ENCODE measurements around the gene VPREB1.
"Not testable (repeated sequence)": the region's sequence is repeated elsewhere in the genome, so short reads cannot be mapped to it uniquely, and the experiment has no call there.

VPREB1 gene

GRCh38 chr22:22214819-22215329 lies 29.7 kb upstream of the VPREB1 start:
- DNase-seq = no peak

- no peak for DNase-seq
Measured at GRCh38 chr22:22215659-22216449, 28.7 kb upstream of the VPREB1 start.

- no peak for DNase-seq
Measured at GRCh38 chr22:22216450-22216959, 28.1 kb upstream of the VPREB1 start.

GRCh38 chr22:22218302-22218701 lies 26.3 kb upstream of the VPREB1 start:
- no peak for DNase-seq

GRCh38 chr22:22219140-22219996 lies 25.2 kb upstream of the VPREB1 start:
- no peak for DNase-seq

GRCh38 chr22:22221043-22221442 lies 23.5 kb upstream of the VPREB1 start:
- DNase-seq = not testable (repeated sequence)

GRCh38 chr22:22226448-22227187 lies 18.0 kb upstream of the VPREB1 start:
- no peak for DNase-seq

- no peak for DNase-seq
Measured at GRCh38 chr22:22228421-22228820, 16.2 kb upstream of the VPREB1 start.

GRCh38 chr22:22228921-22229320 lies 15.7 kb upstream of the VPREB1 start:
- DNase-seq = no peak

GRCh38 chr22:22229683-22230420 lies 14.7 kb upstream of the VPREB1 start:
- no peak for DNase-seq

- DNase-seq = no peak
Measured at GRCh38 chr22:22230438-22230837, 14.1 kb upstream of the VPREB1 start.

- no peak for DNase-seq
Measured at GRCh38 chr22:22233081-22233480, 11.5 kb upstream of the VPREB1 start.

- no peak for DNase-seq
Measured at GRCh38 chr22:22235558-22235957, 9.0 kb upstream of the VPREB1 start.

- DNase-seq = no peak
Measured at GRCh38 chr22:22237521-22237920, 7.1 kb upstream of the VPREB1 start.

- no peak for DNase-seq
Measured at GRCh38 chr22:22239311-22239939, 5.2 kb upstream of the VPREB1 start.

- no peak for DNase-seq
Measured at GRCh38 chr22:22241554-22241898, 3.1 kb upstream of the VPREB1 start.

- DNase-seq = no peak
Measured at GRCh38 chr22:22242488-22242887, 2.1 kb upstream of the VPREB1 start.

- DNase-seq = no peak
Measured at GRCh38 chr22:22243033-22243680, 1.4 kb upstream of the VPREB1 start.

GRCh38 chr22:22245256-22245909 lies 797 bp downstream of the VPREB1 start:
- no peak for DNase-seq

- DNase-seq = no peak
Measured at GRCh38 chr22:22245935-22246525, 1.4 kb downstream of the VPREB1 start.
